GM06990 (cell line): ENCODE measurements around the gene BTBD19.

Experiments
- DNase-seq: peaks from one replicate; pipeline ENCODE4 v3.0.0-alpha.2; 2011; ENCODE audit not compliant: insufficient read length; ENCODE audit errors: extremely low read depth
- H3K27me3 ChIP-seq: replicated peaks from 2 replicates; pipeline ENCODE4 v1.6.0; 2011; ENCODE audit warnings: low read length; ENCODE audit not compliant: control insufficient read depth, insufficient read depth
- H3K36me3 ChIP-seq: 2 replicates; pipeline ENCODE4 v1.5.1; 2011; ENCODE audit warnings: low read length; ENCODE audit not compliant: control insufficient read depth, insufficient read depth
- H3K4me3 ChIP-seq: replicated peaks from 2 replicates; pipeline ENCODE4 v1.5.1; 2011; ENCODE audit warnings: low read depth, mild to moderate bottlenecking, control low read depth, low read length
- CTCF ChIP-seq: IDR thresholded peaks from 2 replicates; pipeline ENCODE4 v1.5.1; 2011; ENCODE audit warnings: low read length, control low read depth, mild to moderate bottlenecking, inconsistent platforms; ENCODE audit not compliant: insufficient read depth, poor library complexity, severe bottlenecking

BTBD19 gene

DNA sequence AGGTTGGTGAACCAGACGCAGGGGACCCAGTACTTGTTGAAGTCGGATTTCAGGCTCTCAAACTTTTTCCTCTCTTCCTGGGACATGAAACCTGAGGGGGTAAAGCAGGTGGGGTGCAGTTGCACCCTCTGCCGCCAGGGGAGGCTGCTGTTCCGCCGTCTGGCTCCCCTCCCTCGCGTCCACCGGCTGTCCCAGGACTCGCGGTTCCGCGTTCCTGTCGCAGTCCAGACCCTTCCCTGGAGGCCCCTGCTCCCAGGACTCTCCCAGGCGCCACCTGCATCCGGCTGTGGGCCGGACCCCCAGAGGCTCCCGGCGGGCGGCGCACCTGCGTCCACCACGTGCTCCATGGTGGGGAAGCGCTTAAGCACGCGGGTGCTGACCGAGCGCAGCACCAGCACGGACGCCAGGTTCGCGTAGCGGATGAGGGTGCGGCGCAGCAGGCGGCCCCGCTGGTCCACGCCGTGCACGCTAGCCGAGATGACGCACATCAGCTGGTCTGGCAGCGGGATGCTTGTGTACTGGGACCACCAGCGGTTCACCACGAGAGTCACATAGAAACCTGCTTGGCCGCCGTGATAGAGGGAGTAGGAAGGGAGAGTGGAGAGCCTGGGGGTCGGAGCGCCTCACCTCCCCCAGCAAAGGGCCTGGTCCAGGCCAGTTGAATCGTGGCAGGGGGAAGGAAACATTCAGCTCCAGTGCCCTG lies 22.0 kb upstream of the BTBD19 start:
- TF ChIP-seq CTCF, result peak; percentile 100
- Histone ChIP-seq H3K27me3 (no peaks in the 10 kb centered on the region), H3K36me3 (peaks cover 3% of the 10 kb centered on the region), H3K4me3 (peak overlapping the region; percentile 48)
- peak; percentile 84 for DNase-seq

- H3K4me3 ChIP-seq, result no peak overlapping the region
- no peak for DNase-seq
- peaks cover 1% of the 10 kb centered on the region; the same call in 1 of the 2 replicates for H3K36me3 ChIP-seq
- no peak for TF ChIP-seq CTCF
- H3K27me3 ChIP-seq, result no peaks in the 10 kb centered on the region
Measured at GRCh38 chr1:44786841-44787426, 21.4 kb upstream of the BTBD19 start.

- no peak for TF ChIP-seq CTCF
- DNase-seq, result no peak
- H3K27me3 ChIP-seq, result no peaks in the 10 kb centered on the region
- peaks cover 1% of the 10 kb centered on the region; the same call in 1 of the 2 replicates for H3K36me3 ChIP-seq
- H3K4me3 ChIP-seq, result no peak overlapping the region
Measured at GRCh38 chr1:44787506-44787905, 20.8 kb upstream of the BTBD19 start.

DNA sequence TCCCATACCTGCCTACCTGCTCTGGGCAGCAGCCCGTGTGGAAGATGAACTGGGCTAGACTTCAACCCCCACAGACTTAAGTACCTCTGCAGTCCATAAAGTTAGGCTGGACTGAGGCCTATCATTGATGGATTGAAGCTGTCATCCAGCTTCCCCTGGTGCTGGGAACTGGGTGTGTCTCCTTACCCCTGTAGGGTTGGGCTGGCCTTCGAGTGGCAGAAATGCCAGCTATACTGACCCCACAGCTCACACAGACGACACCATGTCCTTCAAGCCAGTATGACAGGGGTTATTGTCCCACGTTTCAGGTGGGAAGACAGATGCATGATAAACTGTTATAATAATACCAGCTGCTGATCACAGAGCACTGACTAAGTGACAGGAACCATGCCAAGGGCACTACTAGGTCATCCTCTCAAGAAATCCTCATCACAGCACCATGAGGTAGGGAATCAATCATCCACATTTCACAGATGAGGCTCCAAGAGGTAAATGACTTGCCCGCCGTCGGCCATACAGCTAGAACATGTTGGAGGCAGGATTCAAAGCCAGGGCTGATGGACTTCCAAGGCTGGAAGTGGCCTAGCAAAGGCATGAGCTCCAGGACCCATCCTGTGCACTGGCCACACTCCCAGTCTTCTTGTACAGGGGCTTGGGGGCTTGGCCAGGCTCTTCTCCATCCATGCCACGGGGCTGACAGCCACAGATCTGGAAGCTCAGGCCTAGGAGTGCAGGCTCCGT lies 20.0 kb upstream of the BTBD19 start, which contains the start of gene BEST4:
BEST4 (minus strand) TSS at position 51 of the 741 bp plus-strand sequence. CDS start 465 bp downstream, outside the sequence.
- H3K36me3 ChIP-seq, result no peaks in the 10 kb centered on the region
- no peak for DNase-seq
- H3K4me3 ChIP-seq, result no peak within 1 kb of the TSS
- H3K27me3 ChIP-seq, result no peaks in the 10 kb centered on the region
- TF ChIP-seq CTCF, result no peak

GRCh38 chr1:44790968-44791801 lies 17.1 kb upstream of the BTBD19 start:
- Histone ChIP-seq H3K4me3 (no peak overlapping the region), H3K27me3 (no peaks in the 10 kb centered on the region), H3K36me3 (no peaks in the 10 kb centered on the region)
- no peak for TF ChIP-seq CTCF
- no peak for DNase-seq
